ENCODE results near the gene UBASH3B. TPM values are rescaled to one million over a fixed set of nuclear protein-coding genes. Genes with fewer than 3 reads are reported as not detected.

The UBASH3B gene
- total RNA-seq, 1 experiment from 2014 or later, result 8.0 TPM

GRCh38 chr11:122672892-122673291 lies 17.4 kb downstream of the UBASH3B start:
- Histone ChIP-seq H3K14ac (ENCODE audit: insufficient read depth, low read length) (no peak overlapping the region), H3K4ac (ENCODE audit: low read depth, low read length) (no peak overlapping the region), H4K5ac (ENCODE audit: insufficient read length, low read depth, low read length) (no peak overlapping the region), H3K79me1 (ENCODE audit: insufficient read depth, low read depth, low read length, poor library complexity, severe bottlenecking) (no peaks in the 10 kb centered on the region), H3K4me2 (ENCODE audit: insufficient read depth, insufficient read length, low read length) (no peak overlapping the region), H3K9me3 (ENCODE audit: control insufficient read depth, low read depth, low read length) (no peaks in the 10 kb centered on the region), H3K27ac (ENCODE audit: insufficient read length, low read depth, low read length) (no peak overlapping the region), H4K91ac (ENCODE audit: insufficient read length, low read depth, low read length) (no peak overlapping the region), H2AK5ac (ENCODE audit: insufficient read length, low read length) (no peak overlapping the region), H3K23ac (ENCODE audit: insufficient read length, low read depth, low read length) (no peak overlapping the region), H3T11ph (ENCODE audit: low read length) (no peak overlapping the region), H3K56ac (ENCODE audit: insufficient read length, low read depth, low read length) (no peak overlapping the region), H3K27me3 (ENCODE audit: insufficient read depth, low read length) (no peaks in the 10 kb centered on the region), H3K79me2 (ENCODE audit: insufficient read depth, low read length) (no peaks in the 10 kb centered on the region), H2BK12ac (ENCODE audit: insufficient read length, low read depth, low read length) (no peak overlapping the region), H4K20me1 (ENCODE audit: control insufficient read depth, insufficient read depth, insufficient read length) (no peaks in the 10 kb centered on the region), H2AFZ (ENCODE audit: low read length) (no peak overlapping the region), H2BK20ac (ENCODE audit: low read depth, low read length, poor library complexity, severe bottlenecking) (no peak overlapping the region), H3K4me1 (ENCODE audit: insufficient read depth, low read length) (no peaks in the 10 kb centered on the region), H3K18ac (ENCODE audit: insufficient read length, low read depth, low read length) (no peak overlapping the region), H2BK15ac (ENCODE audit: low read depth, low read length) (no peak overlapping the region), H3K23me2 (ENCODE audit: insufficient read length, low read depth, low read length, poor library complexity, severe bottlenecking) (no peaks in the 10 kb centered on the region), H2BK120ac (ENCODE audit: low read depth, low read length, poor library complexity, severe bottlenecking) (no peak overlapping the region), H3K9ac (ENCODE audit: extremely low read depth, insufficient read length, low read length) (no peak overlapping the region), H4K8ac (replicated peaks; ENCODE audit: insufficient read length, low read depth, low read length) (no peak overlapping the region), H2BK5ac (ENCODE audit: insufficient read length, low read length) (no peak overlapping the region)
- TF ChIP-seq CTCF (conservative IDR thresholded peaks at IDR 0.05), result no peak
- peaks cover 6% of the 10 kb centered on the region in 2 experiments; a peak in 3 of 4 replicates for H3K4me1 Mint-ChIP-seq
- no peak for DNase-seq
- peak overlapping the region in 1 of 3 experiments; percentile 22; a peak in 1 of 7 replicates for H3K27ac Mint-ChIP-seq
- peaks cover 2 to 9% (median 5%) of the 10 kb centered on the region in 3 experiments; a peak in 6 of 7 replicates for H3K36me3 Mint-ChIP-seq (ENCODE audit: insufficient read depth in 1 of 3, low read depth in 3 of 3)
- peaks cover 4% of the 10 kb centered on the region in 2 experiments for H3K9me3 Mint-ChIP-seq
- no CpG with 5 or more reads among the region's 4 CpGs for WGBS (ENCODE audit: extremely low coverage, insufficient read length, low lambda C conversion rate)
- no peak overlapping the region for H3K4me3 Mint-ChIP-seq
- H3K27me3 Mint-ChIP-seq (ENCODE audit: low read depth), result no peaks in the 10 kb centered on the region
